ENCODE measurements around the gene LETM1. TPM values are rescaled to one million over a fixed set of nuclear protein-coding genes. Genes with fewer than 3 reads are reported as not detected.

Gene LETM1
- total and polyA plus RNA-seq, 2 of the 13 experiments (the other 11 are each of a cell fraction or from before 2014, with no cell fraction given) = 9.7 to 41.6 TPM

DNA sequence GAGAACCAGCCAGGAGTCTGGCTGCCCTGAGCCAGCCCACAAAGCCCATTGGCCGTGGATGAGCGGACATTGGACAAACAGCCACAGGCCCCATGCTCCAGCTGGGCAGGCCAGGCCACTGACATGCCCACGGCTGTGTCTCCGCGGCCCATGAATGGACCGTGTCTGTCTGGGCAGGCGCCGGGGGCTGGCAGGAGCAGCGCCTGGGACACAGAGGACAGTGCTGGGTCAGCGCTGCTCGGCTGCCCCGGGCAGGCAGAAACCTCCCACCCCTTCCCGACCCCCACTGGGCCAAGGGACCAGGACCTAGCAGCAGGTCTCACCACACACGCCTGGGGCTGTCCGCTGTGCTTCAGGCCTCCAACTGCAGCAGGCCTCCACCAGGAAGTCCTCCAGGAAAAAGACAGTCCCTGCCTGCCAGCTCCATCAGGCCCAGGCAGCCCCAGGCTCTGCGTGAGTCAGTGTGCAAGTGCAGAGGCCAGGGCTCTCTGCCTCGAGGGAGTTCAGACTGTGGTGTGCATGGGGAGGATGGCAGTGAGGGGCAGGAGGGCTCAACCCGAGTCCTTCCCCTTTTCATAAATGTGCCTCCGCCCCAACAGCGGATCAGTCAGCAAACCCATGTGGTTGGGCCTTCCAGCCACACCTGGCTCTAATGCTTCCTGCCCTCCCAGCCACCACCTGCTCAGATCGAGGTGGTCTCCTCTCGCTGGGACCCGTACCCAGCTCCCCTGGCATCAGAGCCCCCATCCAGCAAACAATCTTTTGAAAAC lies 80.0 kb downstream of the LETM1 start (continued):
- TF ChIP-seq SP140L (CRISPR knock-in tag; IDR thresholded peaks at IDR 0.05; ENCODE audit: borderline replicate concordance) (no peak), ZNF253 (CRISPR knock-in tag; IDR thresholded peaks at IDR 0.05; ENCODE audit: borderline replicate concordance) (no peak), DPF2 (CRISPR knock-in tag; IDR thresholded peaks at IDR 0.05; ENCODE audit: borderline replicate concordance, low read depth) (no peak), CCDC6 (CRISPR knock-in tag; IDR thresholded peaks at IDR 0.05) (no peak), ZNF556 (CRISPR knock-in tag; IDR thresholded peaks at IDR 0.05; ENCODE audit: borderline replicate concordance) (no peak; the same call in 1 of the 2 replicates), NFYB (CRISPR knock-in tag; IDR thresholded peaks at IDR 0.05) (peak; percentile 41; the same call in 1 of the 2 replicates), ZNF3 (CRISPR knock-in tag; IDR thresholded peaks at IDR 0.05) (no peak; the same call in 1 of the 2 replicates), ZNF256 (CRISPR knock-in tag; conservative IDR thresholded peaks at IDR 0.05) (0 out of 2 replicates have a peak, but pooled peaks have one; percentile 53), TBX2 (CRISPR knock-in tag; IDR thresholded peaks at IDR 0.05; ENCODE audit: borderline replicate concordance) (0 out of 2 replicates have a peak, but pooled peaks have one; percentile 24), NFATC3 (CRISPR knock-in tag; IDR thresholded peaks at IDR 0.05) (0 out of 2 replicates have a peak, but pooled peaks have one; percentile 11), ZFP37 (CRISPR knock-in tag; IDR thresholded peaks at IDR 0.05; ENCODE audit: borderline replicate concordance) (no peak), WIZ (CRISPR knock-in tag; IDR thresholded peaks at IDR 0.05) (0 out of 2 replicates have a peak, but pooled peaks have one; percentile 41), SETDB1 (CRISPR knock-in tag; IDR thresholded peaks at IDR 0.05; ENCODE audit: borderline replicate concordance) (no peak), MIXL1 (CRISPR knock-in tag; IDR thresholded peaks at IDR 0.05) (no peak), GPN1 (CRISPR knock-in tag; IDR thresholded peaks at IDR 0.05; ENCODE audit: borderline replicate concordance) (no peak), THYN1 (CRISPR knock-in tag; IDR thresholded peaks at IDR 0.05; ENCODE audit: borderline replicate concordance, low read depth) (no peak), EHMT2 (IDR thresholded peaks at IDR 0.05; ENCODE audit: borderline replicate concordance, low read depth, low read length) (no peak), ZNF652 (CRISPR knock-in tag; IDR thresholded peaks at IDR 0.05; ENCODE audit: borderline replicate concordance, low read depth) (no peak)
- TF ChIP-seq, protein P1, sequence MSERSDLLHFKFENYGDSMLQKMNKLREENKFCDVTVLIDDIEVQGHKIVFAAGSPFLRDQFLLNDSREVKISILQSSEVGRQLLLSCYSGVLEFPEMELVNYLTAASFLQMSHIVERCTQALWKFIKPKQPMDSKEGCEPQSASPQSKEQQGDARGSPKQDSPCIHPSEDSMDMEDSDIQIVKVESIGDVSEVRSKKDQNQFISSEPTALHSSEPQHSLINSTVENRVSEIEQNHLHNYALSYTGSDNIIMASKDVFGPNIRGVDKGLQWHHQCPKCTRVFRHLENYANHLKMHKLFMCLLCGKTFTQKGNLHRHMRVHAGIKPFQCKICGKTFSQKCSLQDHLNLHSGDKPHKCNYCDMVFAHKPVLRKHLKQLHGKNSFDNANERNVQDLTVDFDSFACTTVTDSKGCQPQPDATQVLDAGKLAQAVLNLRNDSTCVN (CRISPR knock-in tag; IDR thresholded peaks at IDR 0.05; ENCODE audit: borderline replicate concordance) = no peak; the same call in 1 of the 2 replicates
- TF ChIP-seq, protein P2, sequence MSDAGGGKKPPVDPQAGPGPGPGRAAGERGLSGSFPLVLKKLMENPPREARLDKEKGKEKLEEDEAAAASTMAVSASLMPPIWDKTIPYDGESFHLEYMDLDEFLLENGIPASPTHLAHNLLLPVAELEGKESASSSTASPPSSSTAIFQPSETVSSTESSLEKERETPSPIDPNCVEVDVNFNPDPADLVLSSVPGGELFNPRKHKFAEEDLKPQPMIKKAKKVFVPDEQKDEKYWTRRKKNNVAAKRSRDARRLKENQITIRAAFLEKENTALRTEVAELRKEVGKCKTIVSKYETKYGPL (CRISPR knock-in tag; IDR thresholded peaks at IDR 0.05) = no peak
- TF ChIP-seq, protein P3, sequence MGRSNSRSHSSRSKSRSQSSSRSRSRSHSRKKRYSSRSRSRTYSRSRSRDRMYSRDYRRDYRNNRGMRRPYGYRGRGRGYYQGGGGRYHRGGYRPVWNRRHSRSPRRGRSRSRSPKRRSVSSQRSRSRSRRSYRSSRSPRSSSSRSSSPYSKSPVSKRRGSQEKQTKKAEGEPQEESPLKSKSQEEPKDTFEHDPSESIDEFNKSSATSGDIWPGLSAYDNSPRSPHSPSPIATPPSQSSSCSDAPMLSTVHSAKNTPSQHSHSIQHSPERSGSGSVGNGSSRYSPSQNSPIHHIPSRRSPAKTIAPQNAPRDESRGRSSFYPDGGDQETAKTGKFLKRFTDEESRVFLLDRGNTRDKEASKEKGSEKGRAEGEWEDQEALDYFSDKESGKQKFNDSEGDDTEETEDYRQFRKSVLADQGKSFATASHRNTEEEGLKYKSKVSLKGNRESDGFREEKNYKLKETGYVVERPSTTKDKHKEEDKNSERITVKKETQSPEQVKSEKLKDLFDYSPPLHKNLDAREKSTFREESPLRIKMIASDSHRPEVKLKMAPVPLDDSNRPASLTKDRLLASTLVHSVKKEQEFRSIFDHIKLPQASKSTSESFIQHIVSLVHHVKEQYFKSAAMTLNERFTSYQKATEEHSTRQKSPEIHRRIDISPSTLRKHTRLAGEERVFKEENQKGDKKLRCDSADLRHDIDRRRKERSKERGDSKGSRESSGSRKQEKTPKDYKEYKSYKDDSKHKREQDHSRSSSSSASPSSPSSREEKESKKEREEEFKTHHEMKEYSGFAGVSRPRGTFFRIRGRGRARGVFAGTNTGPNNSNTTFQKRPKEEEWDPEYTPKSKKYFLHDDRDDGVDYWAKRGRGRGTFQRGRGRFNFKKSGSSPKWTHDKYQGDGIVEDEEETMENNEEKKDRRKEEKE (IDR thresholded peaks at IDR 0.05) = no peak
- TF ChIP-seq, protein P4, sequence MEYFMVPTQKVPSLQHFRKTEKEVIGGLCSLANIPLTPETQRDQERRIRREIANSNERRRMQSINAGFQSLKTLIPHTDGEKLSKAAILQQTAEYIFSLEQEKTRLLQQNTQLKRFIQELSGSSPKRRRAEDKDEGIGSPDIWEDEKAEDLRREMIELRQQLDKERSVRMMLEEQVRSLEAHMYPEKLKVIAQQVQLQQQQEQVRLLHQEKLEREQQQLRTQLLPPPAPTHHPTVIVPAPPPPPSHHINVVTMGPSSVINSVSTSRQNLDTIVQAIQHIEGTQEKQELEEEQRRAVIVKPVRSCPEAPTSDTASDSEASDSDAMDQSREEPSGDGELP (IDR thresholded peaks at IDR 0.05; ENCODE audit: borderline replicate concordance, low read depth) = peak; percentile 84; the same call in 1 of the 2 replicates
